WERI-Rb-1 (cell line): ENCODE measurements around the gene BIN2.
"Not testable (repeated sequence)": the region's sequence is repeated elsewhere in the genome, so short reads cannot be mapped to it uniquely, and the experiment has no call there.

Source experiments
- DNase-seq: peaks from one replicate; pipeline ENCODE4 v3.0.0-alpha.2; 2020
- H3K27ac ChIP-seq: fragments of 250-450 bp; sonication (Bioruptor Pico); 2 replicates; pipeline ENCODE4 v1.5.1; 2020; ENCODE audit warnings: mild to moderate bottlenecking, moderate library complexity
- H3K27me3 ChIP-seq: fragments of 250-450 bp; sonication (Bioruptor Pico); 2 replicates; pipeline ENCODE4 v1.5.1; 2021; ENCODE audit warnings: mild to moderate bottlenecking, low read depth, moderate library complexity; ENCODE audit not compliant: insufficient read depth, severe bottlenecking
- H3K36me3 ChIP-seq: fragments of 250-450 bp; sonication (Bioruptor Pico); 2 replicates; pipeline ENCODE4 v1.5.1; 2020; ENCODE audit warnings: mild to moderate bottlenecking, moderate library complexity
- H3K4me3 ChIP-seq: 2 replicates; pipeline ENCODE4 v1.5.1; 2011; ENCODE audit warnings: low read depth, mild to moderate bottlenecking, control low read depth, low read length
- H3K9me3 ChIP-seq: fragments of 250-450 bp; sonication (Bioruptor Pico); 2 replicates; pipeline ENCODE4 v1.5.1; 2021; ENCODE audit warnings: mild to moderate bottlenecking, moderate library complexity; ENCODE audit not compliant: severe bottlenecking
- TF ChIP-seq, protein P1 (sequence below): IDR thresholded peaks from 2 replicates; pipeline ENCODE4 v1.5.1; 2011; ENCODE audit warnings: low read depth, mild to moderate bottlenecking, control low read depth, inconsistent platforms, low read length

Gene BIN2

DNA sequence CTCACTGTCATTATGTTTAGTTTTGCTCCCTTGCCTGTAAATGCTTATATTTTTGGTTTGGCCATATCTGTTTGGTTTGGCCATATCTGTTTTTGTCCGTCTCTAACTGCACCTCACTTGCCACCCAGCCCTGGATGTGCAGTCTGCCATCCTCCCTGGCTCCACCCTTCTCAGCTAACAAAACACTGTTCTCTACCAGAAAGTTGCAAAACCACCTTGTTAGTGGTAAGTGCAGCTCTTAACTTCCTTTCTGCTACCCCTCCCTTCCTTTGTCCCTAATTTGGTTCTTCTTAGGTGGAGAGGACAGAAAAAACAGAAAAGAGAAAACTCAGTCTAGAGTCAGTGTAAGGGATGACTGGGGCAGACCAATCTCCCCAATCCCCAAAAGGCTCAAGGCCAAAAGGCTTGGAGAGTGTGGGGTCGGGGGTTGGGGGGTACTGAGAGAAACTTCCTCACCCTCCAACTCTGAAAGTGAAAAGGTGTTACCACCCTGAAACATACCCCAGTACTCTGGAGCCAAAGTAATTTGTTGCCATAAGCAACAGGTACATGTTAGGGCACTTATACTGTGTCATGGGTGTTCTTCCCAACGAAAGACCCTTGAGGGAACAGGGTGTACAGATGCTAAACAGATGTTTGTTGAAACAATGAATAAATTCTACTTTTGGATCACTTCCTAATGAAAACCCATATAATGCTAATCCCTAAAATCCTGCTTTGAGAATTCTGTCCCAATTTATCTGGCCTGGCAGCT is 5.0 kb downstream of the BIN2 start:
- Histone ChIP-seq H3K27me3 (no peaks in the 10 kb centered on the region), H3K27ac (no peak overlapping the region), H3K9me3 (no peaks in the 10 kb centered on the region), H3K36me3 (no peaks in the 10 kb centered on the region), H3K4me3 (no peak overlapping the region)
- TF ChIP-seq, protein P1, sequence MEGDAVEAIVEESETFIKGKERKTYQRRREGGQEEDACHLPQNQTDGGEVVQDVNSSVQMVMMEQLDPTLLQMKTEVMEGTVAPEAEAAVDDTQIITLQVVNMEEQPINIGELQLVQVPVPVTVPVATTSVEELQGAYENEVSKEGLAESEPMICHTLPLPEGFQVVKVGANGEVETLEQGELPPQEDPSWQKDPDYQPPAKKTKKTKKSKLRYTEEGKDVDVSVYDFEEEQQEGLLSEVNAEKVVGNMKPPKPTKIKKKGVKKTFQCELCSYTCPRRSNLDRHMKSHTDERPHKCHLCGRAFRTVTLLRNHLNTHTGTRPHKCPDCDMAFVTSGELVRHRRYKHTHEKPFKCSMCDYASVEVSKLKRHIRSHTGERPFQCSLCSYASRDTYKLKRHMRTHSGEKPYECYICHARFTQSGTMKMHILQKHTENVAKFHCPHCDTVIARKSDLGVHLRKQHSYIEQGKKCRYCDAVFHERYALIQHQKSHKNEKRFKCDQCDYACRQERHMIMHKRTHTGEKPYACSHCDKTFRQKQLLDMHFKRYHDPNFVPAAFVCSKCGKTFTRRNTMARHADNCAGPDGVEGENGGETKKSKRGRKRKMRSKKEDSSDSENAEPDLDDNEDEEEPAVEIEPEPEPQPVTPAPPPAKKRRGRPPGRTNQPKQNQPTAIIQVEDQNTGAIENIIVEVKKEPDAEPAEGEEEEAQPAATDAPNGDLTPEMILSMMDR = no peak
- no peak for DNase-seq

DNA sequence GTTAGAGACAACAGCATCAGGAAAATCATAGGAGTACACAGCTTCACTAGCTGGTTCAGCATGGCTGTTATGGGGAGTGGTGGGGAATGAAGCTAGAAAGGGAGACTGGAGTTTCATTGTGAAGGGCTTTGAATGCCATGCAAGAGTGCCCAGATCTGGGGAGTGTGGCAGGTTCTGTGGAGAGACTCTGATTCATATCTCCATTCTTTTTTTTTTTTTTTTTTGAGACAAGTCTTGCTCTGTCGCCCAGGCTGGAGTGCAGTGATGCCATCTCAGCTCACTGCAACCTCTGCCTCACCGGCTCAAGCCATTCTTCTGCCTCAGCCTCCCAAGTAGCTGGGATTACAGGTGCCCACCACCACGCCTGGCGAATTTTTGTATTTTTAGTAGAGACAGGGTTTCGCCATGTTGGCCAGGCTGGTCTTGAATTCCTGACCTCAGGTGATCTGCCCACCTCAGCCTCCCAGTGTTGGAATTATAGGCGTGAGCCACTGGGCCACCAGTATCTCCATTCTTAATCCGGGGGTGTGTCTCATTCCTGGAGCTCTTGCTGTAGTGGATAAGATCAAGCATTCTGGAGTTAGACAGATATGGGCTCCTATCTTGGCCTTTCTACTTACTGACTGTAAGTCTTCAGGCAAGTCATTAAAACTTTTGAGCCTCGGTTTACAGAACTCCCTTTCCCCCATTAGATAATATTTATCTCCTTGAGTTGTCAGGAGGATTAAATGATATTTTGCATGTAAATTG is 5.7 kb downstream of the BIN2 start:
- H3K27ac ChIP-seq, DNase-seq, H3K9me3 ChIP-seq, H3K27me3 ChIP-seq, H3K36me3 ChIP-seq, H3K4me3 ChIP-seq: not testable (repeated sequence)

DNA sequence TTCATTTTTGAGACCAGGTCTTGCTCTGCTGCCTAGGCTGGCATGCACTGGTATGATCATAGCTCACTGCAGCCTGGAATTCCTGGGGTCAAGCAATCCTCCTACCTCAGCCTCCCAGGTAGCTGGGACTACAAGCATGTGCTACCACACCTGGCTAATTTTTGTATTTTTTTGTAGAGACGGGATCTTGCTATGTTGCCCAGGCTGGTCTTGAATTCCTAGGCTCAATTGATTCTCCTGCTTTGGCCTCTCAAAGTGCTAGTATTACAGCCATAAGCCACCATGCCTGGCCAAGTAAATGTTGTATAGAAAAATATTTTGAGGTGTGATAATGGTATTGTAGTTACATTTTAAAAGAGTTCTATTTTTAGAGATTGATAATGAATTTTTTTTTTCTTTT is 12.6 kb downstream of the BIN2 start:
- H3K4me3 ChIP-seq = no peak overlapping the region
- TF ChIP-seq, protein P1 = no peak
- H3K9me3 ChIP-seq = no peaks in the 10 kb centered on the region
- H3K36me3 ChIP-seq = no peaks in the 10 kb centered on the region
- H3K27me3 ChIP-seq = no peaks in the 10 kb centered on the region
- H3K27ac ChIP-seq = no peak overlapping the region
- DNase-seq = no peak

DNA sequence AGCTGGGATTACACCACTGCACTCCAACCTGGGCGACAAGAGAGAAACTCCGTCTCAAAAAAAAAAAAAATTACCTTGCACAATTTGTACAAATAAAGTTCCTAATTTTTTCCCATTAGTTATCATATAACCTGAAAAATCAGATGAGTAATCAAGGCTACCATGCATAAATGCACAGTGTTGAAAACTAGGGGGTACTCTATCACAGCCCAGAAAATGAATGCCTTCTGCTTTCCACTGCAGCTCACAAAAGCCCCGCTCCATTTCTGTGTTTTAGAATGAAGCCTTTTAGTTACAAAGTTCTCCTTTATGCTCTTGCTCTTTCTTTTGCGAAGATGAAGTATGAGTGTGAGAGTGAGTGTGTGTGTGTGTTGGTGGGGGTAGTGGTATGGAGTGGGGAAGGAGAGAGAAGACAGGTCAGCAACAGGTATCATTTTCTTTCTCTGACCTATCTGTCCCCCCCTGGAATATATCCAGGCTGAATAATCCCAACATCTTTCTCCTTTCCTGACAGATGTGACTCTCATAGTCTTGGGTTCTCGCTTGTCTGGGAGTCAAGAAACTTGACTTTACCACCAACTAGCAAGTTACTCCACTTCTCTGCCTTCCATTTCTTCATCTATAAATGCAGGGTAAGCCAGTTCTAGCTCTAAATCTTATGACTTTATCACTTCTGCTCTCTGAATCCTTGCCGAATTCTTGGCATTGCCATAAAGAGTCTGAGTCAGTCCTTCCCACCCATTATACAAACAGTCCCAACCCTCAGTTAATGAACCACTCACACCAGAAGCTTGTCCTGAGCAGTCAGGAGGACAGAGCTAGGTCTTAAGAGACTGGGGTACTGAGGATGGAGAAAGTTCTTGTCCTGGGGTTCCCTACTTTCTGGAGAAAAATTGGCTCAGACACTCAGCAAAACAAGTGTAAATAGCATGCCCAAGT is 16.1 kb downstream of the BIN2 start:
- TF ChIP-seq, protein P1 = no peak
- no peaks in the 10 kb centered on the region for H3K27me3 ChIP-seq
- H3K27ac ChIP-seq = no peak overlapping the region
- no peaks in the 10 kb centered on the region for H3K36me3 ChIP-seq
- H3K4me3 ChIP-seq = no peak overlapping the region
- DNase-seq = no peak
- H3K9me3 ChIP-seq = no peaks in the 10 kb centered on the region

DNA sequence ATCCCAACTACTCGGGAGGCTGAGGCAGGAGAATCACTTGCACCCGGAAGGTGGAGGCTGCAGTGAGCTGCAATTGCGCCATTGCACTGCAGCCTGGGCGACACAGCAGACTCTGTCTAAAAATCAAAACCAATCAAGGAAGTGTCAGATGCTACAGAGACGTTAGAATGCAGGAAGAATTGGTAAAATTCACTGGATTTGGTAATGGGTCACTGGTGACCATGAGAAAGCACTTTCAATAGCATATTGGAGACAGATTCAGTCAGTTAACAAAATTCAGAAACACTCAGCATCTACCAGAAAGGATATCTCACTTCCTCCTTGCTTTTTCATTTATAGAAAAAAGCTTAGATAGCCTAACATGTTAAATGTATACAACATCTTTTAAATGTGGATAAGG is 17.5 kb downstream of the BIN2 start:
- TF ChIP-seq, protein P1 = no peak
- Histone ChIP-seq H3K27ac (no peak overlapping the region), H3K27me3 (no peaks in the 10 kb centered on the region), H3K9me3 (no peaks in the 10 kb centered on the region), H3K36me3 (no peaks in the 10 kb centered on the region), H3K4me3 (no peak overlapping the region)
- DNase-seq = no peak

DNA sequence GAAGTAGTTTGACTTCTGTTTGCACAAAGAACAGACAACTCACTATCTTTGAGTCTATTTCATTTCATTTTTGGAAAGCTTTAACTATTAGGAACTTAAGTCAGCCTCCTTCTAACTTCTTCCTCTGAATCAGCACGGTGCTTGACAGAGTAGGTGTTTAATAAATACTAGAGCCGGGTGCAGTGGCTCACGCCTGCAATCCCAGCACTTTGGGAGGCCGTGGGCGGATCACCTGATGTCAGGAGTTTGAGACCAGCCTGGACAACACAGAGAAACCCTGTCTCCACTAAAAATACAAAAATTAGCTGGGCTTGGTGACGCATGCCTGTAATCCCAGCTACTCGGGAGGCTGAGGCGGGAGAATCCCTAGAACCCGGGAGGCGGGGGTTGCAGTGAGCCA is 23.2 kb downstream of the BIN2 start:
- not testable (repeated sequence) for H3K9me3 ChIP-seq, H3K27me3 ChIP-seq, H3K36me3 ChIP-seq, DNase-seq, H3K4me3 ChIP-seq, H3K27ac ChIP-seq
